ENCODE data around the gene CTSA.
A peak's percentile ranks its signal among the peaks of the same experiment; 100 is the strongest.

The CTSA gene

GRCh38 chr20:45944965-45945677, 54.0 kb downstream of the CTSA start:
- peaks cover 30% of the 10 kb centered on the region for H3K36me3 Mint-ChIP-seq (ENCODE audit: low read depth)
- H3K9me3 Mint-ChIP-seq = no peaks in the 10 kb centered on the region
- H3K4me3 Mint-ChIP-seq = no peak overlapping the region
- H3K27me3 Mint-ChIP-seq (ENCODE audit: low read depth) = no peaks in the 10 kb centered on the region
- H3K4me1 Mint-ChIP-seq (ENCODE audit: low read depth) = no peaks in the 10 kb centered on the region
- peak overlapping the region; percentile 31 for H3K27ac Mint-ChIP-seq

DNA sequence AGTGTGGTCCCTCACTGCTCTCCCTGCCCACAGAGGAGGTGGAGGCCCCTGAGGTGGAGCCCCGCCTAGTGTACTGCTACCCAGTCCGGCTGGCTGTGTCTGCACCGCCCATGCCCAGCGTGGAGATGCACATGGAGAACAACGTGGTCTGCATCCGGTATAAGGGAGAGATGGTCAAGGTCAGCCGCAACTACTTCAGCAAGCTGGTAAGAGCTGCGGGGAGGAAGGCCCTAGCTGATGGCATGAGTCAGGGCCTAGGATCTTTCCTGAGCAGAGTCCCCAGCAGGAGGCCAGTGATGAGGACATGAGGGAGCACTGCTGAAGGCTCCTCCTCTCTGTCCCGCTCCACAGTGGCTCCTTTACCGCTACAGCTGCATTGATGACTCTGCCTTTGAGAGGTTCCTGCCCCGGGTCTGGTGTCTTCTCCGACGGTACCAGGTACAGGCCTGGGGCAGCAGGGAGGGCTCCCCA, 54.6 kb downstream of the CTSA start:
- no peak overlapping the region for H3K27ac Mint-ChIP-seq
- no peaks in the 10 kb centered on the region for H3K4me1 Mint-ChIP-seq (ENCODE audit: low read depth)
- H3K27me3 Mint-ChIP-seq (ENCODE audit: low read depth) = no peaks in the 10 kb centered on the region
- H3K9me3 Mint-ChIP-seq = no peaks in the 10 kb centered on the region
- no peak overlapping the region for H3K4me3 Mint-ChIP-seq
- peaks cover 30% of the 10 kb centered on the region for H3K36me3 Mint-ChIP-seq (ENCODE audit: low read depth)

DNA sequence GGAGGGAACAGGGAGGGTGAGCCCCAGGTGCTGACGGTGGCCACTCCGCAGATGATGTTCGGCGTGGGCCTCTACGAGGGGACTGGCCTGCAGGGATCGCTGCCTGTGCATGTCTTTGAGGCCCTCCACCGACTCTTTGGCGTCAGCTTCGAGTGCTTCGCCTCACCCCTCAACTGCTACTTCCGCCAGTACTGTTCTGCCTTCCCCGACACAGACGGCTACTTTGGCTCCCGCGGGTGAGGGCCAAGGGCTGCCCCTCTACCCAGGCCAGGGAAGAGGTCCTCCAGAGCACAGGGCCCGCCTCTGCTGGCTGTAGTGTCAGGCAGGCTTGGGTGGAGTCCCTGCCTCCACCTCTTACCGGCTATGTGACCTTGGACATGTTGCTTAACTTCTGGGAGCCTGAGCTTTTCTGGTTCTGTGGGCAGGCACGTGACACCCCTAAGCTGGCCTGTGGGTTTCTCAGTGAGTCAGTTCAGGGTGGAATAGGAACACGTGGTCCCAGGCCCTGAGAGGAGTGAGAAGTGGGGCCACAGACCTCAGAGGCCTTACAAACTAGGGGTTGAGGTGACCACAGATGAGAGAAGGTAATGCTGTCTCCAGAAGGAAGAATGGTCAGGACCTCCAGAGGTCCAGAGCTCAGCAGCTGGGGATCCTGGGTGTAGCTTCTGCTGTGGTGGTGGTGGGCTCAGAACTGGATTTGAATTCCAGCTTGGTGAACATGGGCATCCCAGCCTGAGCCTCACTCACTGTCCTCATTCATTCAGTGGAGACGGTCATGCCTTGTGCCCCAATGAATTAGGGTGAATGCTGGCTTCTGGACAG, 55.2 kb downstream of the CTSA start:
- no peaks in the 10 kb centered on the region for H3K4me1 Mint-ChIP-seq (ENCODE audit: low read depth)
- no peaks in the 10 kb centered on the region for H3K27me3 Mint-ChIP-seq (ENCODE audit: low read depth)
- no peaks in the 10 kb centered on the region for H3K9me3 Mint-ChIP-seq
- peak overlapping the region; percentile 18 for H3K27ac Mint-ChIP-seq
- peaks cover 30% of the 10 kb centered on the region for H3K36me3 Mint-ChIP-seq (ENCODE audit: low read depth)
- H3K4me3 Mint-ChIP-seq = no peak overlapping the region

DNA sequence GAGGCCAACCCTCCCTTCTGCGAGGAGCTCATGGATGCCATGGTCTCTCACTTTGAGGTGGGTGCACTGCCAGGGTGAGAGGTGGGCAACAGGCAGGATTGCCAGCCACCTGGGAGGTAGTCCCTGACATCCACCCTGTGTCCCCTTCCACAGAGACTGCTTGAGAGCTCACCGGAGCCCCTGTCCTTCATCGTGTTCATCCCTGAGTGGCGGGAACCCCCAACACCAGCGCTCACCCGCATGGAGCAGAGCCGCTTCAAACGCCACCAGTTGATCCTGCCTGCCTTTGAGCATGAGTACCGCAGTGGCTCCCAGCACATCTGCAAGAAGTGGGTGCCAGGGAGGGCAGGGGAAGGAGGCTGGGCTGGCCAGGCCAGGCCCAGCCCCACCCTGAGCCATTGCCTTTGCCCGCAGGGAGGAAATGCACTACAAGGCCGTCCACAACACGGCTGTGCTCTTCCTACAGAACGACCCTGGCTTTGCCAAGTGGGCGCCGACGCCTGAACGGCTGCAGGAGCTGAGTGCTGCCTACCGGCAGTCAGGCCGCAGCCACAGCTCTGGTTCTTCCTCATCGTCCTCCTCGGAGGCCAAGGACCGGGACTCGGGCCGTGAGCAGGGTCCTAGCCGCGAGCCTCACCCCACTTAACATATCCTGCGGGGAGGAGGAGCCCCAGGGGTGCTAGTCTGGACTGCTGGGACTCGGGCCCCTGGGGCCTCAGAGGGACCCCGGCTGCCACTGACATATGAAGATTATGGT, 56.2 kb downstream of the CTSA start:
- Mint-ChIP-seq H3K36me3 (ENCODE audit: low read depth) (peaks cover 38% of the 10 kb centered on the region), H3K4me3 (no peak overlapping the region), H3K9me3 (no peaks in the 10 kb centered on the region), H3K27ac (no peak overlapping the region), H3K27me3 (ENCODE audit: low read depth) (no peaks in the 10 kb centered on the region), H3K4me1 (ENCODE audit: low read depth) (no peaks in the 10 kb centered on the region)

GRCh38 chr20:45948261-45948733, 57.2 kb downstream of the CTSA start:
- H3K27me3 Mint-ChIP-seq (ENCODE audit: low read depth) = no peaks in the 10 kb centered on the region
- H3K27ac Mint-ChIP-seq = no peak overlapping the region
- H3K4me3 Mint-ChIP-seq = no peak overlapping the region
- no peaks in the 10 kb centered on the region for H3K9me3 Mint-ChIP-seq
- H3K4me1 Mint-ChIP-seq (ENCODE audit: low read depth) = no peaks in the 10 kb centered on the region
- peaks cover 36% of the 10 kb centered on the region for H3K36me3 Mint-ChIP-seq (ENCODE audit: low read depth)

Data from T-helper 1 cell treated with Interleukin-12 subunit alpha and Interleukin-12 subunit beta and Interleukin-4 antibody, amounts not matched to agents 30 μg/mL and 1 μg/mL, for 36 hours (primary cell).